Fibroblast of upper back skin (primary cell): ENCODE measurements around the gene TAS1R3.
"Not testable (repeated sequence)": the region's sequence is repeated elsewhere in the genome, so short reads cannot be mapped to it uniquely, and the experiment has no call there.

ENCODE experiments used
- DNase-seq: peaks from one replicate; pipeline ENCODE4 v3.0.0-alpha.2; 2013

TAS1R3 gene

DNA sequence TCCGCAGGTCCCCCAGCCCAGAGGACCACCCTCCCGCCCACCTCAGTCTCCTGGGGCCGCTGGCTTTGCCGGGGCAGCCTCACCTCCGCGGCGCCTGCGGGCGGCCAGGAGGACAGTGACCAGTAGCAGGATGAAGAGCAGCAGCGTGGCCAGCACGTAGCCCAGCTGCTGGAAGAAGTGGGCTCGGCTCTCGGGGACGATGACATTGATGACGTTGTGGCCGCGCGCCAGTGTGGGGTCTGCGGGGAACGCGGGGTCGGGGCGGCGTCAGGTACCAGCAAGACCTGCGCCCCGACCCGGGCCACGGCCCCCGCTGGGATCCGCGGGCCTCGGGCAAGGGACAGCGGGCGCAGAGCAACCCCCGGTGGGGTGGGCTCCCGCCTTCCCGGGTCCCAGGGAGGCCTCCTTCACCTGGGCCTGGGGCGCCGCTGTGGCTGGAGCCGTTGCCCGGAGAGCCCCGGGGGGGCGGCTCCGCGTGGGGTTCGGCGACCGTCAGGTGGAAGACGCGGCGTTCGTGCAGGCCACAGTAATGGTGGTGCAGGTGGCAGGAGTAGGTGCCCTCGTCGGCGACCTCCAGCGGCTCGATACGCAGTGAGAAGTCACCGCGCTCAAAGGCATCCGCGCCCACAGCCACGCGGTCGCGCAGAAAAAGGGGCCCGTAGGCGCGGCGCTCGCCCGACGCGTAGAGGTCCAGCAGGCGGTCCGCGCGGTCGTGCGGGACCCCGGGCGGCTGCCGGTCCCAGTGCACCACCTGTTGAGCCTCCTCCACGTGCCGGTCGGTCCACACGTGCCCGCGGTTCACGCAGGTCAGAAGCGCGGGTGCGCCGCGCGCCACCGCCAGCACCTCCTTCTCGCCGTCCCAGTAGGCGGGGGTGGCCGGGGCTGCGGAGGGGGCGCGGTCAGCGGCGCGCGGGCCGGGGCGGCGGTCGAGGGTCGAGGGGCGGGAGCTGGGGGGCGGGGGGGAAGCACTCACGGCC is 23.5 kb downstream of the TAS1R3 start:
- no peak for DNase-seq

DNA sequence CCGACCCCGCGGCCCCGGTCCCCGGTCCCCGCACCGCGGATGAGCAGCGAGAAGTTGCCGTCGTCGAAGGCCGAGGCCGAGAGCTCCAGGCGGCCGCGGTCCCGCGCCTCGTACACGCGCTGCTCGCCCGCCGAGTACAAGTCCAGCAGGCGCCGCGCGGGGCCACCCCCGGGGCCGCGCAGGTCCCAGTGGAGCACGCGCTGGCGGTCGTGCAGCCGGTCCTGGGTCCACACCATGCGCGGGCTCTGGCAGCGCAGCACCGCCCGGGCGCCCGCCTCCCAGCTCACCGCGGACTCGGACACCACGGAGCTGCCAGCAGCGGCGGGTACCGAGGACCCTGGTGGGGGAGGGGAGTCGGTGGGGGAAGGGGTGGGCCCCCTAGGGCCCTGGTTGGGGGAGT is 24.3 kb downstream of the TAS1R3 start:
- no peak for DNase-seq

DNA sequence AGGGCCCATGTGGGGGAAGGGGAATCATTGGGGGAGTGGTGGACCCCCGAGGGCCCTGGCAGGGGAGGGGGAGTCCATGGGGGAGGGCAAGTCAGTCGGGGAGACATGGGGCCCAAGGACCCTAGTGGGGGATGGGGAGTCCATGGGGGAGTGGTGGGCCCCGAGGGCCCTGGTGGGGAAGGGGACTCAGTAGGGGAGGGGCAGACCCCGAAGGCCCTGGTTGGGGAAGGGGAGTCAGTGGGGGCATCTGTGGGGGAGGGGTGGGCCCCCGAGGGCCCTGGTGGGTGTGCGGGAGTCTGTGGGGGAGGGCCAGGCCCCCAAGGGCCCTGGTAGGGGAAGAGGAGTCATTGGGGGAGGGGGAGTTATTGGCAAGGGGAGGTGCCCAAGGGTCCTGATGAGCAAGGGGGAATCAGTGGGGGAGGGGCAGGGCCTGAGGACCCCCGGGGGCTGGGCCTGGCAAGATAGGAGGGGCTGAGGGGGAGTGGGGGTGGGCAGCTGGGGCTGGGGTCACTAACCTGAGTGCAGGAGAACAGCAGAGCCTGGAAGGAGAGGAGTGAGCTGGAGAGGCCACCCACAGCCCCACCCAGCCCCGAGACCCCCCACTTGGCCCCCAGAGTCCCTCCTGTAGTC is 25.2 kb downstream of the TAS1R3 start:
- DNase-seq: no peak

DNA sequence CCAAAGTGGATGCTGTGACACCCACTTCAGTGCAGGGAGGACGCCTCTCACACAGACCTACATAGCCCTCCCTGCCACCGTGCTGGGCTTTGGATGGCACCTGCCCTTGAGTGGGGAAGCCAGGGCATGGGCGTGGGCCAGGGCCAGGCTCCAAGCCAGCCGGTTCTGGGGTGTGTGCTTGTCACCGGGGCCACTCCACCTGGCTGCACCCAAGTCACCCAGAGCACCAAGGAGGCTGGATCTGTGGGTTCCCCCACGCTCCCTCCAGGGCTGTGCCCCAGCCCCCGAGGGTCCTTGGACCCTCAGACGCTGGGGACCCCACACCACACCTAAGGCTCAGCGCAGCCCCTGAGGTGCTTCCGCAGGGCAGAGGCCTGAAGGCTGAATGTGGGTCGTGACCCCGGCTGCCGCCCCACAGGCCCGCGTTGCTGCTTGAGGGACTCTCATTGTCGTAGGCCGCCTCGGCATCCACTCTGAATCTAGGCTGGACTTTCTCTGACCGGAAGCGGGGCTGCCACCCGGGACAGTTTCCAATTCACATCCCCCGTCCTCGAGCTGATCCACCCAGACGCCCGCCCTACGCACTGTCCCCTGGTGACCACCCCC is 25.8 kb downstream of the TAS1R3 start:
- no peak for DNase-seq

DNA sequence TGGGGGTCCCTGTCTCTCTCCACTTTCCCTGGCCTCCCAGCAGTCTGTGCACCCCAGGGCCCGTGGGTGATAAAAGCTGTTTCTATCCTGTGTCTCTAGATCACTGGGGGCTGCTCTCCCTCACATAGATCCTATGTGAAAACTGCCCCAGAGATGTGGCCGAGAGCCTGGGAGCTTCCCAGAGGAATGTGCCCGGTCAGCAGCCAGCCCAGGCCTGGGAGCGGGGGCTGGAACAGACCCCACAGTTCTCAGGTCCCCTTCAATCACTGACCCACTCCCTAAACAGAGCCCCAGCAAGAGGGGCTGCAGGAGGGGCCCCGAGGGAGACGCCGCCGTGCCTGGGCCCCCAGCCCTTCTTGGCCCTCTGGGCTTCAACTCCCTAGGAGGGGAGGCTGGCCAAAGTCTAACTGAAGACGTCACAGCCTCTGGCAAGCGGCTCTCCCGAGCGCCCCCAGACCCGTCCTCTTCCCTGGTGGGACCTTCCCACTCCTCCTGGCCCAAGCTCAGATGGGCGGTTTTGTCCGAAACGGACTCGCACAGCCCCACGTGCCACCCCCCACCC is 26.9 kb downstream of the TAS1R3 start:
- DNase-seq: no peak

DNA sequence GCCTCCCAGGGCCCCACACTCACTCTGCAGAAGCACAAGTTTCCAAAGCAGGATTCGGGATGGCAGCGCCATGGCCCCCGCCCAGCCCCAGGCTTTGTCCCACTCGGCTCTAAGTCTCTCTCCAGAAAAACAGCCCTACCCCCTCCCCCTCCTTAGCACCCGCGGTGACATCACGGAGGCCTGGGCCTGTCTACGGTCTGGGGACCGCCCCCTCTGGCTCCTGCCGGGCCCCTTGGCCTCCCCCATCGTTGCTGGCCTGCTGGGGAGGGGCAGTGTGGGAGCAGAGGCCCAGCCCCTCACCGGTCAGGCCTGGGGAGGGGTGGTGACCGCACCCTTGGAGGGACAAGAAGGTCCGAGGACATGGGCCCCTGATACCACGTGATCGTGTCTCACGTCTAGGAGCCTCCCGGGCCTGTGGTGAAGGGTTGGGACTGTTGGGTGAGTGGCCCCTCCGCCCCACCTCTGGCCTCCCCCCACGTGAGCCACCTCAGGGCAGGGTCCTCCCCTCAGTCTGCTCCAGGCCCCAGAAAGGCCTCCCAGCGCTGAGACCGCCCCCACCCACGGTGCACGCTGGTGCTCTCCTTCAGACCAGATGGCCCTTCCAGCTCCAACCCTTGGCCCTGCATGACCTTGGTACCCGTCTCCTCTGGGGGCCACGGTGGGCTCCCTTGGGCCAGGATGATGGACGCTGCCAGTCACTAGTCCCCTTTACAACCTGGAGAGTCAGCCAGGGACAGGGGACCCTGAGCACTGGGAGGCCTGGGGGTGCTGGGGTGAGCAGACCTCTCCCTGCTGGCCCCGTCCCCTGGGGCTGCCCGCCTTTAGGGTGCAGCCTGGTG is 27.6 kb downstream of the TAS1R3 start, which contains the start of gene MXRA8:
Gene MXRA8, minus strand, starts transcription at position 123 of the 839 bp plus-strand sequence. Its CDS starts 51 bp downstream, at position 72.
- DNase-seq: peak; percentile 93

DNA sequence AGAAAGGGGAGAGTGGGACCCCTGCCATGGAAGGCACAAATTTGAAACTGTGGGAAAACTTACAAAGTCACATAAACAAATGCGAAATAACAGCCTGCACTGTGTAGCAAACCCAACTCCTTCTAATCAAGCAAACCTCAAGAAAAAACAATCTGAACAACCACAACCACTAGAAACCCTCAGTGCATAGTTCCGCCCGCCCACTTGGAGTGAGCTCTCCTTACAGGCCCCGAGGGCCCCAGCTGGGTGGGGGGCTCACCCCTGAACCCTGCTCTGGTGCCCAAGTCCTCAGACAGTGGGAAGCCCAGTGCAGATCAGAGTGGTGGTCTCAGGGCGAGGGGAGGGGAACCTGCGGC is 28.2 kb downstream of the TAS1R3 start:
- DNase-seq: peak; percentile 78

DNA sequence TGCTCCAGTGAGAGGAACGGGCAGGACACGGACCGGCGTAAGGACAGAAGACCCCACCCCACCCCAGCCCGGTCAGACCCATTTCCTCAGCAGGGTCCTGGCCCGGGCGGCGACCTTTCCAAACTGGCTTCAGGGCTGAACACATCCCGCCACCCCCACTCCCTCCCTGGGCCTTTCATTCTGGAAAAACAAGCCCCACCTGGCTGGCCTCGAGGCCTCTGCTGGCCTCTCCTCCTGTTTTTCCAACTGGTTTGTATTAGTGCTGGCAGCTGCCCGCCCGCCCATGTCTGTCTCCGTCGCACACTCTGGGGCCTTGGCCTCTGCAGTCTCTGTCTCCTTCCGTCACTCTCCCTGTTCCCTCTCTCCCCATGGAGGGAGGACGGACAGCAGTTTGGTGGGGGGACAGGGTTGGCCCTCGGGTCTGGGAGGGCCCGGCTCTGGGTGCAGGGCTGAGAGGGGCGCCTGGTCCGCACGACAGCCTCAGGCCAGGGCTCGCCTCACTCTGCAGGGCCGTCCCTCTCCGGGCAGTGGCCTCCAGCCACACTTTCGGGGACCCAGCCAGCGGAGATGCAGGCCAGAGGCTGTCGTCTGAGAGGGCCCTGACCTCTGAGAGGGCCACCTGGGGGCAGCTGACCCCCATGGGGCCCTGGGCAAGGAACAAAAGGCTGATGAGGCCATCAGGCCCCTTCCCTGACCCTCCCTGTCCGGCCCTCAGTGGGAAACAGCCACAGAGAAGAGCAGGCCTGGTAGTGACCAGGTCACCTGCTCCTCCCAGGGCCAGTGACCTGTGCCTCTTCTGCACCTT is 28.8 kb downstream of the TAS1R3 start:
- DNase-seq: peak; percentile 88

DNA sequence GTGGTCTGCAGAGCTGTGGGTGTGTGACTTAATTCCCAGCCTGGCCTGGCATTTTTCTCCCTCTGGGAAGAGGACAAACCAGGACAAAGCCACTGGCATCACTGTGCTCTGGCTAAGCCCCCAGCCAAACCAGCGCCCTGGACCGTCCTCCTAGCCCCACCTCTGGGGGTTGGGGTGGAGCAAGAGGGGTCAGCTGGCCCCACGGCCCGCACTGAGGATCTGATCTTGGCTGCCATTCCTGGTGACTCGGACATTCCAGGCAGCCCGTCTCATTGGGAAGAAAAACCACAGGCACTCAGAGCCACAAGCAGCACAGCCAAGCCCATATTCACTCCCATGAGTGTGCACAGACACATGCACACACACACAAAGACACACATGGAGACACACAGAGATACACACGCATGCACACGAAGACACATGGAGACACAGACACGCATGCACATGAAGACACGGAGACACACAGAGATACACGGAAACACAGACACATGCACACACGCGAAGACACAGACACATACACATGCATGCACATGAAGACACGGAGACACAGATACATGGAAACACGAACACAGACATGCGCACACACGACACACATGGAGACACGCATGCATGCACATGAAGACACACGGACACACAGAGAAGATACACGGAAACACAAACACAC is 29.6 kb downstream of the TAS1R3 start:
- peak; percentile 96 for DNase-seq

DNA sequence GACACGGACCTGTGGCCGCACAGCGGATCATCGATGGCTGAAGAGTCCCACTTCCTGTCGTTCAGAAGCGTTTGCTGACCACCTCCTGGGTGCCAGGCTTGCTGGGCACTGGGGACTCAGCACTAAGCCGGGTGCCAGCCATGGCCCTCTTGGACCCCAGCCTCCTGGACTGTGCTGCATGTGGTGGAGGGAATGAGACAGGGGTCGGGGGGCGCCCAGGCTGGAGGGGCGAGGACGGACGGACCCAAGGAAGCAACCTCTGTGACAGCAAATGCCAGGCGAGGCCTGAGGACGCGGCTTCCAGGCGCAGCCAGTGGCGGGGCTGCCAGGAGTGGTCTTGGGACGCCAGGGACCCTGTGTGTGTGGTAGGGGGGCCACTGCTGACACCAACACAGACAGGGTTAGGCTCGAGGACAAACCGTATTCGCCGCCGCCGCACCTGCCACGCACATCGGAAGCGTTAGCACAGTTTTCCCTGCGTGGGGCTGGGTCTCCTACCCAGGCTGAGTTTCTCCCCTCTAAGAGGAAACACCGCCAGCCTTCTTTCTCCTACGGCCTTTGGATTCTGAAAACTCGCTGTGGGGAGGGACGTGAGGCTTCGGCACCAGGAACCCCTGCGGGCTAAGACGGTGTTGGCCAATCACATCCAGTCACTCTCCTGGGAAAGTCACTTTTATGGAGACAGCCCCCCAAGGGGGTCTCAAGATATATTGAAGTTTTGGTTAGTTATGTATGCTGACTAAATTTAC is 30.3 kb downstream of the TAS1R3 start:
- DNase-seq: no peak

DNA sequence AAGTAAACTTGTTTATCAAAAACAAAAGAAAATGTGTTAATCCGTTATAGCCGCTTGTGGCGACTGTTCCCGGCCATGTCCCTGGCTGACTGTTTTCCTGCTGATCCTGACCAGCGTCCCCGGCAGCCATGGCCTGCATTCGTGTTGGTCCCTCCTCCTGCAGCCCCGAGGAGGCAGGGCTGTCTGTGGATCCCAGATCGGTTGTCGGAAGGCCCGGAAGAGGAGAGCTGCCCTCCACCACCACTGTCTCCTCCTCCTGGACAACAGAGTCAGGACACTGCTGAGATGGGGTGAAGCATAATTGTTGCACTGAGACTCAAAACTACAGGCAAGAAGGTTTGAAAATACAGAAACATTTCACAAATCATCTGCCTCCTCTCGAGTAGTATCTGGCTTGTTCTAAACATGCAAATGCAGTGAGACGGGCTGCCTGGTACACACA is 30.9 kb downstream of the TAS1R3 start:
- peak; percentile 87 for DNase-seq

DNA sequence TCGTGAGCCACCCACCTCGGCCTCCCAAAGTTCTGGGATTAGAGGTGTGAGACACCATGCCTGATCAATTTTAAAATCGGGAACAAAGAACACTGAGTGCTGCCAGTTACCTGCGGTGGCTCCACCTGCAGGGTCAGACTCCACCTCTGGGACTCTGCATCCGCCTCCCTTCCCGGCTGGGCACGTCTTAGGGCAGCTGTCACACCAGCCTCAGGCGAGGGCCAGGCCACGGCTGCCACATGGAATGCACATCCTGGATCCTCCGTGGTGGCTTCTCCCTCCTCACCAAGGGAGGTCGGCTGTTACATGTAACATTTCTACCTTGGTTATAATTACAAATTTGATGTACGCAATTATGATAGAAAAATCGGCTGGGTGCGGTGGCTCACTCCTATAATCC is 33.2 kb downstream of the TAS1R3 start:
- no peak for DNase-seq

DNA sequence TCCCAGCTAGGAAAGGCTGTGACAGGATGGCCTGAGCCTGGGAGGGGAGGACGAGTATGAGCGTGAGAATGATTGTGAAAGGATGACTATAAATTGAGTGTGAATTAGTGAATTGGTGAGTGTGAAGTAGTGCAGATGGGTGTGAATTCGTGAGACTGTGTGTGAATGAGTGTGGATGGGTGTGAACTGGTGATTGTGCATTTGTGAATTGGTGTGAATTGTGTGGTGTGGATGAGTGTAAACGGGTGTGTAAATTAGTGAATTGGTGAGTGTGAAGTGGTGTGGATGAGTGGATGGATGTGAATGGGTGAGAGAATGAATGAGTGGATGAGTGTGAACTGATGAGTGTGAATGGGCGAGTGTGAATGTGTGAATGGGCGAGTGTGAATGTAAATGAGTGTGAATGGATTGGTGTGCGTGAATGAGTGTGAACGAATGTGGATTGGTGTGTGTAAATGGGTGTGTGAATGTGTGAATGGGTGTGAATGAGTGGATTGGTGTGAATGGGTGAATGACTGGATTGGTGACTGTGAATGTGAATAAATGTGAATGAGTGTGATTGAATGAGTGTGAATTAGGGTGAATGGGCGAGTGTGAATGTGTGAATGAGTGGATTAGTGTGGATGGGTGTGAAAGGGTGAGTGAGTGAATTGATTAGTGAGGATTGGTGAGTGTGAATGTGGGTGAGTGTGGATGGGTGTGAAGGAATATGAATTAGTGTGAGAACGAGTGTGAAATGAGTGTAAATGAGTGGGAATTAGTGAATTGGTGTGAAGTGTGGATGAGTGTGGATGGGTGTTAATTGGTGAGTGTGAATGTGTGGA is 35.0 kb downstream of the TAS1R3 start:
- DNase-seq: no peak

DNA sequence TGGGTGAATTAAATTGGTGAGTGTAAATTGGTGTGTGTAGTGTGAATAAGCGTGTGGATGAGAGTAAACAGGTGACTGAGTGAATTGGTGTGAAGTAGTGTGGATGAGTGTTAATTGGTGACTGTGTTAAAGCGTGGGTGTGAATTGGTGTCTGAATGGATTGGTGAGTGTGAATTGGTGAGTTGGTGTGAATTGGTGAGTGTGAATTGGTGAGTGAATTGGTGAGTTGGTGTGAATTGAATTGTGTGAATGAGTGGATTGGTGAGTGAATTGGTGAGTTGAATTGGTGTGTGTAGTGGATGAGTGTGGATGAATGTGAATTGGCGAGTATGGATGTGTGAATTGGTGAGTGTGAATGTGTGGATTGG is 35.6 kb downstream of the TAS1R3 start:
- no peak for DNase-seq

DNA sequence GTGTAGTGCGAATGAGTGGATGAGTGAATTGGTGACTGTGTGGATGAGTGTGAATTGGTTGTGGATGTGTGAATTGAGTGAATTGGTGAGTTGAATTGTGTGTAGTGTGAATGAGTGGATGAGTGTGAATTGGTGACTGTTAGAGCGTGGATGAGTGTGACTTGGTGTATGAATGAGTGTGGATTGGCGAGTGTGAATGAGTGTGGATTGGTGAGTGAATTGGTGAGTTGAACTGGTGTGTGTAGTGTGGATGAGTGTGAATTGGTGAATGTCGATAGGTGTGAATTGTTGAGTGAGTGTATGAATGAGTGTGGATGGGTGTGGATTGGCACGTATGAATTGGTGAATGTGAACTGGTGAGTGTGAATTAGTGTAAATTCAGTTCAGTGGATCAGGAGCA is 36.2 kb downstream of the TAS1R3 start:
- DNase-seq: no peak

DNA sequence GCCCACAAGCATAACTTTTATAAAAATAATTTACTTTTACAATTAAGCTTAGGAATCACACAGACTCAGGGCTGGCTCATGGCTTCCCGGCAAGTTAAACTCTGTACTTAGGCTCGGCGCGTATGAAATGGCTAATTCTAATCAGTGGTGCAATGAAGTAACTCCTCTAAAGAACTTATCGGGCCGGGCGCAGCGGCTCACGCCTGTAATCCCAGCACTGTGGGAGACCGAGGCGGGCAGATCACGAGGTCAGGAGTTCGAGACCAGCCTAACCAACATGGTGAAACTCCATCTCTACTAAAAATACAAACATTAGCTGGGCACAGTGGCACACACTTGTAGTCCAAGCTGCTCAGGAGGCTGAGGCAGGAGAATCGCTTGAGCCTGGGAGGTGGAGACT is 39.0 kb downstream of the TAS1R3 start:
- DNase-seq: not testable (repeated sequence)

DNA sequence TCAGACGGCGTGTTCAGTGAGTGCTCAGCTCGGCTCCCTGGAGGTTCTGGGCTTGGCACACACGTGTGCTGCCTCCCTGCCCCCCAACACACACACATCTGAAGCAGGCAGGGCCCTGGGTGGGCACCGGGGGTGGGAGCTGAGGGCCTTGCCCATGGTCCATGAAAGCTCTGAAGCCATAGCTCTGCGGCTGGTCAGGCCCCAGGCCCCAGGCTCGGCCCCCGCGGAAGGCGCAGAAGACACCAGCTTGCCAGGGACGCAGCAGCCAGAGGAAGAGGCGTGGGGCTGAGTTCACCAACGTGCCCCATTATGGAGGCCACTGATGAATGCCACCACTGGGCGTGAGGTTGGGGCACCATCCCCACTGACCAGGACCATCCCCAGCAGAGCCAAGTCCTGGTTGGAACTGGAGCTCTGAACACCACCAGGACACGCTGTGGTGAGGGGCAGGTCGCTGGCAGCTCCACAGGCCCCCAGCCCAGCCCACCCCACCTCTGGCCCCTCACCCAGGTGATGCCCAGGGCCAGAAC is 39.8 kb downstream of the TAS1R3 start:
- no peak for DNase-seq

DNA sequence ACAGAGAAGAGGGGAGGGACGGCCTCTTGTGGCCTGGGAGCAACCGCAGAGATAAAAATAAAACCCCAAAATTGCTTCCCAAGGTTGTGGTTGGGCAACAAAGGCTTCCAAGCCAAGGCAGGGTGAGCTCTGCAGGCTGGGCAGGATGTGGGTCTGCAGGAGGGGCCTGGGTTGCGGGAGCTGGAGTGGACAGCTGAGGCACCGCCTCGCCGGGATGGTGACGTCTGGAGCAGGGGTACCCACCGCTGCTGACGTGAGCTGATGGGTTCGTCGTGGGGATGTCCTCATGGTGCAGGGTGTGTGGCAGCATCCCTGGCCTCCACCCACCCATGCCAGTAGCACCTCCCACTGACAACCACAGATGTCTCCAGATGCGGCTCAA is 40.3 kb downstream of the TAS1R3 start:
- no peak for DNase-seq
